ENCODE data around the gene HTR2A.

GRCh38 chr13:46934749-46935148 lies 37.9 kb upstream of the HTR2A start:
- TF ChIP-seq, protein P1, sequence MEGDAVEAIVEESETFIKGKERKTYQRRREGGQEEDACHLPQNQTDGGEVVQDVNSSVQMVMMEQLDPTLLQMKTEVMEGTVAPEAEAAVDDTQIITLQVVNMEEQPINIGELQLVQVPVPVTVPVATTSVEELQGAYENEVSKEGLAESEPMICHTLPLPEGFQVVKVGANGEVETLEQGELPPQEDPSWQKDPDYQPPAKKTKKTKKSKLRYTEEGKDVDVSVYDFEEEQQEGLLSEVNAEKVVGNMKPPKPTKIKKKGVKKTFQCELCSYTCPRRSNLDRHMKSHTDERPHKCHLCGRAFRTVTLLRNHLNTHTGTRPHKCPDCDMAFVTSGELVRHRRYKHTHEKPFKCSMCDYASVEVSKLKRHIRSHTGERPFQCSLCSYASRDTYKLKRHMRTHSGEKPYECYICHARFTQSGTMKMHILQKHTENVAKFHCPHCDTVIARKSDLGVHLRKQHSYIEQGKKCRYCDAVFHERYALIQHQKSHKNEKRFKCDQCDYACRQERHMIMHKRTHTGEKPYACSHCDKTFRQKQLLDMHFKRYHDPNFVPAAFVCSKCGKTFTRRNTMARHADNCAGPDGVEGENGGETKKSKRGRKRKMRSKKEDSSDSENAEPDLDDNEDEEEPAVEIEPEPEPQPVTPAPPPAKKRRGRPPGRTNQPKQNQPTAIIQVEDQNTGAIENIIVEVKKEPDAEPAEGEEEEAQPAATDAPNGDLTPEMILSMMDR (IDR thresholded peaks at IDR 0.05; ENCODE audit: extremely low read depth in 1 of 2, insufficient read depth in 1 of 2, low read depth in 1 of 2, low read length in 2 of 2): no peak
- TF ChIP-seq POLR2AphosphoS5 (IDR thresholded peaks at IDR 0.05; ENCODE audit: insufficient read depth, low read depth, low read length): no peak
- TF ChIP-seq JUN (IDR thresholded peaks at IDR 0.05; ENCODE audit: borderline replicate concordance, insufficient read depth, insufficient read length, low read depth): no peak
- TF ChIP-seq MYC (IDR thresholded peaks at IDR 0.05; ENCODE audit: low read depth, low read length): no peak
- no peak for TF ChIP-seq POLR2A (IDR thresholded peaks at IDR 0.05; ENCODE audit: low read depth, low read length)
- TF ChIP-seq, protein P2, sequence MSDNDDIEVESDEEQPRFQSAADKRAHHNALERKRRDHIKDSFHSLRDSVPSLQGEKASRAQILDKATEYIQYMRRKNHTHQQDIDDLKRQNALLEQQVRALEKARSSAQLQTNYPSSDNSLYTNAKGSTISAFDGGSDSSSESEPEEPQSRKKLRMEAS (IDR thresholded peaks at IDR 0.05; ENCODE audit: insufficient read depth, insufficient read length): no peak
- TF ChIP-seq FOS (IDR thresholded peaks at IDR 0.05; ENCODE audit: borderline replicate concordance, insufficient read depth, low read length): no peak
- TF ChIP-seq EZH2 (IDR thresholded peaks at IDR 0.05; ENCODE audit: borderline replicate concordance, low read depth, low read length, severe bottlenecking): no peak
- no peak for TF ChIP-seq GATA2 (IDR thresholded peaks at IDR 0.05; ENCODE audit: insufficient read depth, insufficient read length, low read depth, low read length)
